ENCODE data around the gene CPOX.

CPOX gene

DNA sequence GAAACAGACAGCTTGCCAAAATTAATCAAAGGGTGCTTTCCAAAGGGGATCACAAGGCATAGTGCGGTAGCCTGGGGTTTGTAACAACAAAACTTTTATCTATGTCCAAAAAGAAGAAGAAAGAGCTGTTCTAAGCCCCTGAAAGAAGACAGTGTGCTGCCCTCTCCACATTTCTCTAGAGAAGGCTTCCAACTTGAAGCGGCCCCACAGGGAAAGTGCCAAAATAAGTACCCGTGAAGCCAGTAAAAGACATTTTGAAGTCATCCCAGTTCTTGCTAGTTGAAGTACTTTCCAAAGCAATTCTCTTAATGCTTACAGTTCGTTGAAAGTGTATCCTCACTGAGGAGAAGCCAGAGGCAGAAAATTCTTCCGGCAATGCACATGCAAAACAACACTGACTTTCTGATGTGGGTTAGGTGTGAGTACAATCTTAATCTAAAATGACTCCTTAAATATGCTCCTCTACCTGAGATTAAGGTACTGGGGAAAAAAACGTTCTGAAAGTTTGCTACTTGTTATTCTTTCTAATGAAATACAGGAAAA, 40.3 kb downstream of the CPOX start:
- H3K4me3 ChIP-seq (ENCODE audit: low read depth, low read length) = no peak overlapping the region
- in situ Hi-C loops (cut with HindIII; ENCODE audit: low sequenced_read_pairs) = no loop called here
- TF ChIP-seq, protein P1, sequence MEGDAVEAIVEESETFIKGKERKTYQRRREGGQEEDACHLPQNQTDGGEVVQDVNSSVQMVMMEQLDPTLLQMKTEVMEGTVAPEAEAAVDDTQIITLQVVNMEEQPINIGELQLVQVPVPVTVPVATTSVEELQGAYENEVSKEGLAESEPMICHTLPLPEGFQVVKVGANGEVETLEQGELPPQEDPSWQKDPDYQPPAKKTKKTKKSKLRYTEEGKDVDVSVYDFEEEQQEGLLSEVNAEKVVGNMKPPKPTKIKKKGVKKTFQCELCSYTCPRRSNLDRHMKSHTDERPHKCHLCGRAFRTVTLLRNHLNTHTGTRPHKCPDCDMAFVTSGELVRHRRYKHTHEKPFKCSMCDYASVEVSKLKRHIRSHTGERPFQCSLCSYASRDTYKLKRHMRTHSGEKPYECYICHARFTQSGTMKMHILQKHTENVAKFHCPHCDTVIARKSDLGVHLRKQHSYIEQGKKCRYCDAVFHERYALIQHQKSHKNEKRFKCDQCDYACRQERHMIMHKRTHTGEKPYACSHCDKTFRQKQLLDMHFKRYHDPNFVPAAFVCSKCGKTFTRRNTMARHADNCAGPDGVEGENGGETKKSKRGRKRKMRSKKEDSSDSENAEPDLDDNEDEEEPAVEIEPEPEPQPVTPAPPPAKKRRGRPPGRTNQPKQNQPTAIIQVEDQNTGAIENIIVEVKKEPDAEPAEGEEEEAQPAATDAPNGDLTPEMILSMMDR (IDR thresholded peaks at IDR 0.05; ENCODE audit: low read depth, low read length) = no peak
- DNase-seq (ENCODE audit: low read depth, low spot score) = no peak

GRCh38 chr3:98552232-98553020, 41.0 kb downstream of the CPOX start:
- in situ Hi-C loops (cut with HindIII; ENCODE audit: low sequenced_read_pairs) = no loop called here
- DNase-seq (ENCODE audit: low read depth, low spot score) = no peak
- H3K4me3 ChIP-seq (ENCODE audit: low read depth, low read length) = no peak overlapping the region
- TF ChIP-seq, protein P1 (IDR thresholded peaks at IDR 0.05; ENCODE audit: low read depth, low read length) = no peak

GRCh38 chr3:98551754-98552153, 41.7 kb downstream of the CPOX start:
- TF ChIP-seq, protein P1 (IDR thresholded peaks at IDR 0.05; ENCODE audit: low read depth, low read length) = no peak
- no peak overlapping the region for H3K4me3 ChIP-seq (ENCODE audit: low read depth, low read length)
- in situ Hi-C loops (cut with HindIII; ENCODE audit: low sequenced_read_pairs) = no loop called here
- DNase-seq (ENCODE audit: low read depth, low spot score) = no peak

- H3K4me3 ChIP-seq (ENCODE audit: low read depth, low read length) = no peak overlapping the region
- TF ChIP-seq, protein P1 (IDR thresholded peaks at IDR 0.05; ENCODE audit: low read depth, low read length) = no peak
- DNase-seq (ENCODE audit: low read depth, low spot score) = no peak
- in situ Hi-C loops (cut with HindIII; ENCODE audit: low sequenced_read_pairs) = no loop called here
Measured at GRCh38 chr3:98551236-98551635, 42.2 kb downstream of the CPOX start.

- in situ Hi-C loops (cut with HindIII; ENCODE audit: low sequenced_read_pairs) = no loop called here
- H3K4me3 ChIP-seq (ENCODE audit: low read depth, low read length) = no peak overlapping the region
- DNase-seq (ENCODE audit: low read depth, low spot score) = no peak
- TF ChIP-seq, protein P1 (IDR thresholded peaks at IDR 0.05; ENCODE audit: low read depth, low read length) = no peak
Measured at GRCh38 chr3:98550833-98551232, 42.6 kb downstream of the CPOX start.

DNA sequence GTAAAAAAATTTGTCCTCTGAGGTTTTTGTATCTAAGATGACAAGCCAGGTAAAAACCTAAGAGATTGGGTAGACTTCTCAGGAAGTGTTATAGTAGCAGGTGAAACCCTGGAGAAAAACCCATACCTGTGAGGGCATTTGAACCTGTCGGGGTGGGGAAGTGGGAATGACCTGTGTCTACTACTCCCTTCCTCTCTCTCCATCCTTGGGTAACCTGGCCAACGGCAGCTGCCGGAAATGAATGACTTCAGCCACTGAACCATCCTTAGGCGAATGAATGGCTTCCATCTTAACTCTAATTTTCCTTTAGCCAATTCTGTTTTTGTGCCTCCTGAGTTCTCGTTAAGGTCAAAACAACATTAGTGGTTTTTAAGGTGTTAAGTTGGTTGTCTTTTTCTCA, 44.9 kb downstream of the CPOX start:
- TF ChIP-seq, protein P1 (IDR thresholded peaks at IDR 0.05; ENCODE audit: low read depth, low read length) = no peak
- H3K4me3 ChIP-seq (ENCODE audit: low read depth, low read length) = no peak overlapping the region
- no peak for DNase-seq (ENCODE audit: low read depth, low spot score)
- in situ Hi-C loops (cut with HindIII; ENCODE audit: low sequenced_read_pairs) = no loop called here

All from astrocyte of the spinal cord (primary cell).